Mucosa of stomach (tissue), 1 donor: ENCODE results near the gene STX8.
"Not testable (repeated sequence)": the region's sequence is repeated elsewhere in the genome, so short reads cannot be mapped to it uniquely, and the experiment has no call there.

Experiments used
- H3K27me3 ChIP-seq: one replicate; pipeline ENCODE4 v1.7.0; 2013; ENCODE audit warnings: mild to moderate bottlenecking, low read length; ENCODE audit not compliant: control insufficient read depth, insufficient read depth
- H3K36me3 ChIP-seq: one replicate; pipeline ENCODE4 v1.7.0; 2013; ENCODE audit warnings: low read length; ENCODE audit not compliant: control insufficient read depth, insufficient read depth
- H3K4me1 ChIP-seq: one replicate; pipeline ENCODE4 v1.7.0; 2013; ENCODE audit warnings: mild to moderate bottlenecking, low read length; ENCODE audit not compliant: control insufficient read depth, insufficient read depth
- H3K4me3 ChIP-seq: one replicate; pipeline ENCODE4 v1.7.0; 2013; ENCODE audit warnings: low read length
- H3K9ac ChIP-seq: one replicate; pipeline ENCODE4 v1.7.0; 2013; ENCODE audit warnings: mild to moderate bottlenecking, low read length, moderate library complexity
- H3K9me3 ChIP-seq: one replicate; pipeline ENCODE4 v1.7.0; 2013; ENCODE audit warnings: mild to moderate bottlenecking, low read length, moderate library complexity; ENCODE audit not compliant: control insufficient read depth
- donor health status: Pancreatic carcinoma.

Gene STX8

DNA sequence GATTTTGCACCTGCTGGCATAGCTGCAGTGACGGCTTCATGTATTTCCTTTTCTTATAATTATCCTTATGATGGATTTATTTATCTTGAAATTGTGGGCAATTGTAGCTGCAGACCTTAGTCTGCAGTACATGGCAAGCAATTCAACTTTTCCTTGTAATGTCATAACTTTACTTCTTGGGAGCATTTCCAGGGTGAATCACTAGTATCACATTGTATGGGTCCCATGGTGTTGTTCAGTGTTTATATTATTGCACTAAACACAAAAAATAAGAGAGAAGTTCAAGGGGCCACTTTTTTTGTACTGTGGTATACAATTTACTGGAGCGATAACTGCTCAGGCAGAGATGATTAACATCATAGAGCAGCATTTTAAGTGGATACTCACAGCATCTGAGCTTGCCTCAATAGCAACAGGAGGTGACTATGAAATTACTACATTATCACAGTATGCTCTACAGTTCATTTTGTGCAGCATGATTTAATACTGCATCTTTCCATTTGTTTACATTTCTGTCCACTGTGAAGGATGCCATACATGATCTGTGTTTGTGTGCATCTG, 169.5 kb downstream of the STX8 start:
- no peaks in the 10 kb centered on the region for H3K4me1 ChIP-seq
- no peaks in the 10 kb centered on the region for H3K27me3 ChIP-seq
- H3K4me3 ChIP-seq, result no peak overlapping the region
- H3K9ac ChIP-seq, result no peak overlapping the region
- no peaks in the 10 kb centered on the region for H3K9me3 ChIP-seq
- H3K36me3 ChIP-seq, result no peaks in the 10 kb centered on the region

DNA sequence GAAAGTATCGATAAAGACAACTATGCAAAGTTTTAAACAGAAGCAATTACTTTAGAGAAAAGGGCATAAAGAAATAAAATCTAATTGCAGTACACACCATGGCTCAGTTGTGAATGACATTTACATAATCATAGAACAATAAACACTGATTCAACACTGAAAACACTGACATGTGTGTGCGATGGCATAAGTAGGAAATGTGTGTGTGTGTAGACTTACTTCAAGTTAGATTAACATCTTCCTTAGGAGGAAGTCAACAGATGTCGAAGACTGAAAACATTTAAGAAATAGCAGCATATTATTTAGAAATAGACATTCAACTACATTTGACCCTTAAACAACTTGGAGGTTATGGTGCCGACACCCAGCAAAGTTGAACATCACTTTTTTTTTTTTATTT, 172.4 kb downstream of the STX8 start:
- Histone ChIP-seq H3K9me3 (no peaks in the 10 kb centered on the region), H3K36me3 (no peaks in the 10 kb centered on the region), H3K4me1 (no peaks in the 10 kb centered on the region), H3K9ac (no peak overlapping the region), H3K27me3 (no peaks in the 10 kb centered on the region), H3K4me3 (no peak overlapping the region)

DNA sequence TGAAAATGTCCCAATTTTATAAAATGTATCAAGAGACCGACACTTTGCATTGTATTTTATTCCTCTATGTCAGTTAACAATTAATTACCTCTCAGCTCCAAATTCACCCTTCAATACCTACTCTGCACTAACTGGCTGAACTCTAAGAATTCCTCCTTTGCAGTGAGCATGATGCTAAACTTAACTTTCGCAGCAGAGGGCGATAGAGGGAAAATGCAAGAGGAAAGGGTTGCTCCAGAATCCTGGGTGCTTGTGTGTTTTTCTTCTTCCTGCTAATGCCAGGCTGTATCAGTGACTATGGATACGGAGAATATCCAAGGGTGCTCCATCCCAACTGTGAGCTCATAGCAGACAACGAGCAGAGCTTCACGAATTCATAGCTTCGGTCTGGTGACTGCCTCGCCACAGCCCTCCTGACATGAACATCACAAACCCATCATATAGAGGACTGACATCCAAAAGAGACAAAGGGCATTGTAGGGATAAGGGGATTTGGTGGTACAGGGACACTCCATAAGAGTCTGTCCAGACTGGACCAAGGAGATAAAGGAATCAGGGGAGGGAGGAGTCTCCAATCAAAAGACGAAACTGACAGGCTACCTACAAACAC, 172.9 kb downstream of the STX8 start:
- Histone ChIP-seq H3K4me3 (no peak overlapping the region), H3K9me3 (no peaks in the 10 kb centered on the region), H3K27me3 (no peaks in the 10 kb centered on the region), H3K9ac (no peak overlapping the region), H3K4me1 (no peaks in the 10 kb centered on the region), H3K36me3 (no peaks in the 10 kb centered on the region)

DNA sequence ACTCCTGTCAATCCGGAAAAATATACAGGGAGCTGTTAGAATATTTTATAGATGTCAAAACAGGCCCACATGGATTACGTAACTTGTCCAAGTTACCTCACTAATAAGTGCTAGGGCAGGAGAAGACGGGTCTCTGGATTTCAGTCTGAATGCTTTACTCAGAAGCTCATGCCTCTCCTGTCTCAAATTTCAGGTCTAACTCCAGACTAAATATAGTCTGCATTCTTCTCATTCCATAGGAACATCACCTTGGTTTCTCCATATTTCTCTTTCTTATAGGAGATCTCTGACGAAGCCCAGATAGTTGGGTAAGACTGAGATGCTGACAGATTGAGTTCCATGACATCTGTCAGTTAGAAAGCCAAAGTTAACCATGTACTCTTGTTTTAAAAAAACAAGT, 174.2 kb downstream of the STX8 start:
- Histone ChIP-seq H3K36me3 (no peaks in the 10 kb centered on the region), H3K9me3 (no peaks in the 10 kb centered on the region), H3K4me1 (no peaks in the 10 kb centered on the region), H3K9ac (no peak overlapping the region), H3K4me3 (no peak overlapping the region), H3K27me3 (no peaks in the 10 kb centered on the region)

DNA sequence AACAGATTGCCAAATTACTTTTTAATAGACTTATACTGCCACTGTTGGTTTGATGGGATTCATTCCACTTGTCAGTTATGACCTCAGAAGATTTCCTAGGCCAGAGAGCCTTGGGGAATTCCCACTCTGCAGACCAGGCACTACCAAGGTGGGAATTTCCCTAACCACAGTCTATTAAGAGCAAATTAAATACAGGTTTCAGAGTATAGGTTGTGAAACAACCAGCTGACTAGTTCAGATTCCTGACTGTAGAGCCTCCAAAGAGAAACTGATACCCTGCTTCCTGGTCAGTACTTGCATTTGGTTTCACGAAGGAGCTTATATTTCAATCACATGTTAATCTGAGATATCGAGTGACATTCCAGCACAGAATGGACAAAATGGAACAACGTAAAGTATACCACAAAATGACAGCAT, 186.5 kb downstream of the STX8 start:
- H3K36me3 ChIP-seq, result no peaks in the 10 kb centered on the region
- no peak overlapping the region for H3K4me3 ChIP-seq
- H3K9me3 ChIP-seq, result no peaks in the 10 kb centered on the region
- no peak overlapping the region for H3K9ac ChIP-seq
- no peaks in the 10 kb centered on the region for H3K4me1 ChIP-seq
- no peaks in the 10 kb centered on the region for H3K27me3 ChIP-seq

DNA sequence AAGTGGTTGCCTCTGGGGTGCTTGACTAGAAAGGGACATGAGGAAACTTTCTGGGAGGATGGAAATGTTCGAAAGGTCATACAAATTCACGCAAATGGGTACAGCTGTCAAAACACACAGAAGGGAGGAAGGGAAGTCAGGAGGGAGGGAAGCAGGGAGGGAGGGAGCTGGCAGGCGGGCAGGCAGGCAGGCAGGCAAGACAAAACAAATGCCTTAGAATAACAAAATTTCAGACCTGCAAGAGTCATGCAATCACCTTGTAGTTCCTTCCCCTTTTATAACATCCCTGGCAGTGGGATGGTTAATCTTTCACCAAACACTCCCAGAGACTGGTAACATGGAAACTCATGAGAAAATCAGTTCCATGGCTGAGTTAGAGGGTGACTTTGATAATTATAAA, 189.2 kb downstream of the STX8 start:
- H3K4me1 ChIP-seq, result no peaks in the 10 kb centered on the region
- no peaks in the 10 kb centered on the region for H3K9me3 ChIP-seq
- H3K27me3 ChIP-seq, result no peaks in the 10 kb centered on the region
- H3K4me3 ChIP-seq, result no peak overlapping the region
- no peak overlapping the region for H3K9ac ChIP-seq
- no peaks in the 10 kb centered on the region for H3K36me3 ChIP-seq

DNA sequence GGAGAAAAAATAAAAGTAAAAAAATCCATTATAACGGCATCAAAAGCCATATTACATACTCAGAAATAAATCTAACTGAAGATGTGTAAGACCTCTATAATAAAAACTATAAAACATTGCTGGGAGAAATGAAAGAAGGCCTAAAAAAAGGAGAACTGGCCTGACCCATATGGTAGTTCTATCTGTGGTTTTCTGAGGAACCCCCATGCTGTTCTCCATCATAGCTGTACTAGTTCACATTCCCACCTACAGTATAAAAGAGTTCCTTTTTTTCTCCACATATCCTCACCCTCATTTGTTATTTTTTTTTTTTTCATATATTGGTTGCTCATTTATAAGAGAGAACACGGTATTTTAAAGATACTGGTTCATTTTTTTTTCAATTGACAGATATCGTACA, 191.8 kb downstream of the STX8 start:
- no peaks in the 10 kb centered on the region for H3K27me3 ChIP-seq
- no peaks in the 10 kb centered on the region for H3K4me1 ChIP-seq
- no peaks in the 10 kb centered on the region for H3K9me3 ChIP-seq
- H3K9ac ChIP-seq, result no peak overlapping the region
- no peaks in the 10 kb centered on the region for H3K36me3 ChIP-seq
- no peak overlapping the region for H3K4me3 ChIP-seq

DNA sequence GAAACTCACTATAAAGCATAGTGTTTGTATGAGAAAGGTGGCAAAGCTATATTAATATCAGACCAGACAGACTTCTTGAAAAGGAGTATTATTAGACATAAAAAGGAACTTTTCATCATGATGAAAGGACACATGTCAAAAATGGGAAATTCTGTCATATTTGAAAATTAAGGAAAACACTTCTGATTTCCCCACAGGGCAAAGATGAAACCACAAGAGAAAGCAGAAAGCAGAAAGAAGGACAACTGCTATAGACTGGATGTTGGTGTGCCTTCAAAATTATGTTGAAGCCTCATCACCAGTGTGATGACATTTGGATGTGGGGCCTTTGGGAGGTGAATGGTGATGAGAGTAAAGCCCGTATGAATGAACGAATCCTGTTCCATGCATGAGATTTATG, 193.0 kb downstream of the STX8 start:
- Histone ChIP-seq H3K4me1 (no peaks in the 10 kb centered on the region), H3K27me3 (no peaks in the 10 kb centered on the region), H3K4me3 (no peak overlapping the region), H3K36me3 (no peaks in the 10 kb centered on the region), H3K9ac (no peak overlapping the region), H3K9me3 (no peaks in the 10 kb centered on the region)

DNA sequence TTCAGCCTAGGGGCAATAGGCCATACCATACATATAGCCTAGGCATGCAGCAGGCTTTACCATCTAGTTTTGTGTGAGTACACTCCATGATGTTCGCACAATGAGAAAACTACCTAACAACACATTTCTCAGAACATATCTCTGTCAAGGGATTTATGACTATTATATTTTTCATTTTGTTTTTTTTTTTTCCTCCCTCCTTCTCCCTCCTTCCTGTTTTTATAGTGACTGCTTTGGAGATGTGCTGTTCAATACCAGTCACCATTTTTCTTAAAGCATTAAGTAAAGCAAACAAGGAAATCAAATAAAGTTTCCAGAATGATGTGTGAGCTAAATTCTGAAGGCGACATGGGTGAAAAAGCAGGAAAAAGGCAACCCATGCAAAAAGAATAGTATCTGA, 194.6 kb downstream of the STX8 start:
- H3K4me3 ChIP-seq, result no peak overlapping the region
- no peaks in the 10 kb centered on the region for H3K4me1 ChIP-seq
- H3K27me3 ChIP-seq, result no peaks in the 10 kb centered on the region
- H3K36me3 ChIP-seq, result no peaks in the 10 kb centered on the region
- H3K9me3 ChIP-seq, result no peaks in the 10 kb centered on the region
- H3K9ac ChIP-seq, result no peak overlapping the region

DNA sequence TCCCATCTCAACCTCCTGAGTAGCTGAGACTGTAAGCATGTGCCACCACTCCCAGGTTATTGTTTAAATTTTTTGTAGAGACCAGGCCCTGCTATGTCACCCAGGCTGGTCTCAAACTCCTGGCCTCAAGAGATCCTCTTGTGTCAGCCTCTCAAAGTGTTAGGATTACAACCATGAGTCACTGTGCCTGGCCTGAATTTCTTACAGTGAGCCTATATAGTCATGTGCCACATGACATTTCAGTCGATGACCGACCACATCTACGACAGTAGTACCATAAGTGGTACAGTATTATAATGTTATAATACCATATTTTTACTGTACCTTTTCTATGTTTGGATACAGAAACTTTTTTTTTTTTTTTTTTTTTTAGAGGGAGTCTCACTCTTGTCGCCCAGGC, 195.3 kb downstream of the STX8 start:
- Histone ChIP-seq H3K4me1 (no peaks in the 10 kb centered on the region), H3K9me3 (no peaks in the 10 kb centered on the region), H3K36me3 (no peaks in the 10 kb centered on the region), H3K27me3 (no peaks in the 10 kb centered on the region), H3K4me3 (no peak overlapping the region), H3K9ac (no peak overlapping the region)

DNA sequence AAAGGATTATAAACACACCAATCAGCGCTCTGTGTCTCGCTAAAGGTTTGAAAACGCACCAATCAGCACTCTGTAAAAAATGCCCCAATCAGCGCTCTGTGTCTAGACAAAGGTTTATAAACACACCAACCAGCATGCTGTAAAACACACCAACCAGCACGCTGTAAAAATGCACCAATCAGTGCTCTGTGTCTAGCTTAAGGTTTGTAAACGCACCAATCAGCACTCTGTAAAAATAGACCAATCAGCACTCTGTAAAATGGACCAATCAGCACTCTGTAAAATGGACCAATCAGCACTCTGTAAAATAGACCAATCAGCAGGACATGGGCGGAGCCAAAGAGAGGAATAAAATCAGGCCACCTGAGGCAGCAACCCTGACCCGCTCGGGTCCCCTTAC, 199.4 kb downstream of the STX8 start:
- H3K4me3 ChIP-seq, result not testable (repeated sequence)

DNA sequence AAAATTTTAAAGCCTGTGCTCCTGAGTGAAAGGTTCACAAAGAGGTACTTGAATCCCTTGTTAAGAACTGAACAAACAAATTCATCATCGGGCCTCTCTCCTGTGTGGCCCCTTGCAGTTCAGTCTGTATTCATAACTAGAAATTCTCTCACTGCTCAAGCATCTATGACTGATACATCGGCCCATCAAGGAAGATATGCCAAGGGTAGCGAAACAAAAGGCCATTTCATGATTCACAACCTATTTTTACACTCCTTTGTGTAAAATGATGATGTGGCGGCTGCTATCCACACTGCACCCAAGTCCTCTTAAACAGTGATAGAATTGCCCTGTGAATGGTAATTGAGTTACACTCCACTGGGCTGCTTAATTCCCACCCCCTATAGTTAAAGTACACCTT, 204.6 kb downstream of the STX8 start:
- no peaks in the 10 kb centered on the region for H3K27me3 ChIP-seq
- H3K4me1 ChIP-seq, result no peaks in the 10 kb centered on the region
- no peak overlapping the region for H3K9ac ChIP-seq
- H3K4me3 ChIP-seq, result no peak overlapping the region
- H3K9me3 ChIP-seq, result no peaks in the 10 kb centered on the region
- H3K36me3 ChIP-seq, result no peaks in the 10 kb centered on the region

More for the DNA sequence above, 199.4 kb downstream of the STX8 start:
- H3K9me3 ChIP-seq, H3K36me3 ChIP-seq, H3K4me1 ChIP-seq, H3K9ac ChIP-seq, H3K27me3 ChIP-seq: not testable (repeated sequence)

DNA sequence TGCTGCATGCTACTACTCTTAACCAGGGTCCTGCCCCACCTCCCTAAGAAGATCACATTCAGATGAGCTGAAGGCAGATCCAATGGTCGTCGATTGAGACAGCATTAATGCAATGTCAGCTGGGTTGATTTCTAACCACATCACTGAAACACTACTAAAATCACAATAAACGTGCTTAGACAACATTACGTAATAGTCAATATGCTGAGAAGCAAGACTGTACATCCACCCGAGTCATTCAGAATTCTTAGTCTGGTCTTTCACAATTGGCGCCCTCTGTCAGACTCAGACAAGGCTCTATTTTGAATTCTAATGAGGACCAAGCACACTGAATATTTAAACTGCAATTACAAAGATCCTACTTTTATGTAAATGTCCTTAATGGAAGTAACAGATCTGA, 205.2 kb downstream of the STX8 start:
- Histone ChIP-seq H3K9ac (no peak overlapping the region), H3K9me3 (no peaks in the 10 kb centered on the region)

More for the DNA sequence above, 205.2 kb downstream of the STX8 start:
- no peak overlapping the region for H3K4me3 ChIP-seq
- H3K27me3 ChIP-seq, result no peaks in the 10 kb centered on the region
- H3K36me3 ChIP-seq, result no peaks in the 10 kb centered on the region
- H3K4me1 ChIP-seq, result no peaks in the 10 kb centered on the region
